Prostate gland (tissue), 2 donors: ENCODE measurements around the gene MSMP. TPM values are rescaled to one million over a fixed set of nuclear protein-coding genes. Genes with fewer than 3 reads are reported as not detected.

ENCODE experiments used
- DNase-seq: peaks from one replicate; pipeline ENCODE4 v3.0.0-alpha.2; 2019; ENCODE audit warnings: low spot score
- H3K27ac ChIP-seq, 2 donors: fragments of 200-600 bp; sonication (generic); 2 replicates each; pipeline ENCODE4 v1.5.1; 2017 to 2019
- H3K27me3 ChIP-seq: fragments of 200-600 bp; sonication (generic); replicated peaks from 2 replicates; pipeline ENCODE4 v1.5.1; 2019; ENCODE audit not compliant: insufficient read depth
- H3K36me3 ChIP-seq, 2 donors: fragments of 200-600 bp; sonication (generic); 1 replicate in 1 of 2; 2 replicates in 1 of 2; pipeline versions ENCODE4 v1.5.1 to v1.8.1; 2017 to 2019
- H3K4me1 ChIP-seq: fragments of 200-600 bp; sonication (generic); replicated peaks from 2 replicates; pipeline ENCODE4 v1.5.1; 2019
- H3K4me3 ChIP-seq, 2 donors: fragments of 200-600 bp; sonication (generic); 2 replicates each; pipeline ENCODE4 v1.5.1; 2017 to 2019
- H3K9me3 ChIP-seq: fragments of 200-600 bp; sonication (generic); 2 replicates; pipeline ENCODE4 v1.5.1; 2017
- CTCF ChIP-seq, 4 experiments: fragments of 200-600 bp in 2 of 4; fragments of 450-650 bp in 2 of 4; sonication (generic) in 2 of 4; IDR thresholded peaks; 1 replicate in 3 of 4; 2 replicates in 1 of 4; pipeline ENCODE4 v1.5.1; 2016 to 2019; ENCODE audit warnings: antibody characterized with exemption in 4 of 4, mild to moderate bottlenecking in 2 of 4, moderate library complexity in 2 of 4
- POLR2A ChIP-seq: fragments of 450-650 bp; IDR thresholded peaks from one replicate; pipeline ENCODE4 v1.6.1; 2016; ENCODE audit warnings: antibody characterized with exemption, mild to moderate bottlenecking
- POLR2AphosphoS5 ChIP-seq: sonication (generic); formaldehyde crosslinking; IDR thresholded peaks from one replicate; pipeline ENCODE4 v1.6.1; 2017; ENCODE audit warnings: antibody characterized with exemption
- WGBS: methylation state at CpG from one replicate; pipeline ENCODE4 v1.1.5; 2018; 5-methylcytosine and 5-hydroxymethylcytosine counted together
- intact Hi-C: fragments of 100-400 bp; cut with DNase I; formaldehyde crosslinking; loops from one replicate; pipeline ENCODE4 v1.14.2; 2022
- total RNA-seq, 2 donors: library from RNA; depleted of rRNA; stranded (reverse); fragments of >200 nt; gene quantifications; one replicate each; pipeline ENCODE4 v1.1.0, GENCODE V29; 2016

The MSMP gene
- total RNA-seq, 2 donors from 2014 or later: not detected

GRCh38 chr9:35767458-35767857 lies 13.4 kb upstream of the MSMP start:
- 89% methylated on average over 1 of the region's 1 CpG for WGBS
- DNase-seq: no peak
- no peak overlapping the region for H3K4me3 ChIP-seq

GRCh38 chr9:35766997-35767396 lies 12.9 kb upstream of the MSMP start:
- H3K4me3 ChIP-seq: no peak overlapping the region
- TF ChIP-seq CTCF (IDR thresholded peaks at IDR 0.05) (no peak), POLR2A (no peak), POLR2AphosphoS5 (no peak)
- H3K36me3 ChIP-seq: no peaks in the 10 kb centered on the region
- H3K27ac ChIP-seq: no peak overlapping the region
- intact Hi-C loops: no loop called here
- WGBS: 83% methylated on average over 2 of the region's 2 CpGs
- H3K27me3 ChIP-seq: no peaks in the 10 kb centered on the region
- no peak for DNase-seq
- peaks cover 19% of the 10 kb centered on the region for H3K4me1 ChIP-seq
- H3K9me3 ChIP-seq: no peaks in the 10 kb centered on the region

More at GRCh38 chr9:35767458-35767857, 13.4 kb upstream of the MSMP start:
- no peaks in the 10 kb centered on the region for H3K27me3 ChIP-seq
- TF ChIP-seq POLR2AphosphoS5: no peak
- TF ChIP-seq POLR2A: no peak
- TF ChIP-seq CTCF (IDR thresholded peaks at IDR 0.05): no peak
- H3K9me3 ChIP-seq: no peaks in the 10 kb centered on the region
- no peak overlapping the region for H3K27ac ChIP-seq
- H3K4me1 ChIP-seq: peaks cover 21% of the 10 kb centered on the region
- intact Hi-C loops: no loop called here
- no peaks in the 10 kb centered on the region for H3K36me3 ChIP-seq

GRCh38 chr9:35763803-35764202 lies 9.7 kb upstream of the MSMP start:
- H3K27ac ChIP-seq: no peak overlapping the region
- no peaks in the 10 kb centered on the region for H3K4me1 ChIP-seq
- intact Hi-C loops: no loop called here
- no peaks in the 10 kb centered on the region for H3K27me3 ChIP-seq
- no peaks in the 10 kb centered on the region for H3K9me3 ChIP-seq
- no peak overlapping the region for H3K4me3 ChIP-seq
- TF ChIP-seq POLR2A: no peak
- TF ChIP-seq CTCF (IDR thresholded peaks at IDR 0.05): no peak
- no peak for TF ChIP-seq POLR2AphosphoS5
- DNase-seq: no peak
- no peaks in the 10 kb centered on the region for H3K36me3 ChIP-seq
- WGBS: 88% methylated on average over 1 of the region's 1 CpG

GRCh38 chr9:35763181-35763580 lies 9.1 kb upstream of the MSMP start:
- 66% methylated on average over 2 of the region's 2 CpGs for WGBS
- no peak overlapping the region for H3K4me3 ChIP-seq
- TF ChIP-seq POLR2AphosphoS5: no peak
- TF ChIP-seq CTCF (IDR thresholded peaks at IDR 0.05): no peak
- TF ChIP-seq POLR2A: no peak
- H3K27me3 ChIP-seq: no peaks in the 10 kb centered on the region
- no peaks in the 10 kb centered on the region for H3K36me3 ChIP-seq
- no peaks in the 10 kb centered on the region for H3K9me3 ChIP-seq
- no peak overlapping the region for H3K27ac ChIP-seq
- H3K4me1 ChIP-seq: no peaks in the 10 kb centered on the region
- intact Hi-C loops: no loop called here
- no peak for DNase-seq

GRCh38 chr9:35760651-35761050 lies 6.6 kb upstream of the MSMP start:
- no peaks in the 10 kb centered on the region for H3K36me3 ChIP-seq
- no peaks in the 10 kb centered on the region for H3K4me1 ChIP-seq
- H3K27ac ChIP-seq: no peak overlapping the region
- TF ChIP-seq POLR2A (no peak), POLR2AphosphoS5 (peak; percentile 13)
- DNase-seq: no peak
- H3K4me3 ChIP-seq: no peak overlapping the region
- H3K27me3 ChIP-seq: no peaks in the 10 kb centered on the region
- WGBS: 48% methylated on average over 2 of the region's 2 CpGs
- intact Hi-C loops: no loop called here
- H3K9me3 ChIP-seq: no peaks in the 10 kb centered on the region
